ENCODE data around the gene SSTR3. TPM values are rescaled to one million over a fixed set of nuclear protein-coding genes. Genes with fewer than 3 reads are reported as not detected.

The SSTR3 gene
- total and polyA plus RNA-seq, 8 donors, result 0.32 to 8.7 (median 1.3) TPM

GRCh38 chr22:37231406-37232139 is 19.3 kb upstream of the SSTR3 start:
- H3K27me3 ChIP-seq, result no peaks in the 10 kb centered on the region
- FAIRE-seq (no peak), DNase-seq (no peak), ATAC-seq (no peak)
- 83 to 84% methylated on average over 21 of the region's 21 CpGs for WGBS, 2 donors
- intact Hi-C loops (cut with DNase I), result no loop called here
- no peak overlapping the region for H3K27ac ChIP-seq
- H3K36me3 ChIP-seq, result no peaks in the 10 kb centered on the region
- no peak overlapping the region for H3K4me3 ChIP-seq
- peaks cover 0 to 5% (median 3%) of the 10 kb centered on the region in 3 donors for H3K4me1 ChIP-seq
- TF ChIP-seq CTCF (IDR thresholded peaks at IDR 0.05), result no peak
- no peaks in the 10 kb centered on the region for H3K9me3 ChIP-seq

GRCh38 chr22:37230673-37231405 is 18.6 kb upstream of the SSTR3 start:
- Histone ChIP-seq H3K27me3 (no peaks in the 10 kb centered on the region), H3K4me3 (no peak overlapping the region), H3K4me1 (peaks cover 0 to 5% (median 3%) of the 10 kb centered on the region in 3 donors), H3K36me3 (no peaks in the 10 kb centered on the region), H3K27ac (no peak overlapping the region), H3K9me3 (no peaks in the 10 kb centered on the region)
- DNase-seq, result no peak
- no peak for TF ChIP-seq CTCF (IDR thresholded peaks at IDR 0.05)
- peak; percentile 42 to 76 (median 45) for ATAC-seq
- 35 to 52% methylated on average over 14 of the region's 14 CpGs for WGBS, 2 donors
- intact Hi-C loops (cut with DNase I), result no loop called here
- FAIRE-seq, result no peak

GRCh38 chr22:37229805-37230672 is 17.8 kb upstream of the SSTR3 start:
- ATAC-seq (peak in 3 of 4 donors; percentile 30 to 49 (median 36)), FAIRE-seq (no peak), DNase-seq (no peak)
- no peak overlapping the region for H3K4me3 ChIP-seq
- no peak overlapping the region for H3K27ac ChIP-seq
- H3K36me3 ChIP-seq, result no peaks in the 10 kb centered on the region
- TF ChIP-seq CTCF (IDR thresholded peaks at IDR 0.05), result no peak
- intact Hi-C loops (cut with DNase I), result no loop called here
- H3K4me1 ChIP-seq, result peaks cover 0 to 5% (median 3%) of the 10 kb centered on the region in 3 donors
- H3K9me3 ChIP-seq, result no peaks in the 10 kb centered on the region
- WGBS, 2 donors, result 84 to 94% methylated on average over 7 to 8 of the region's 8 CpGs
- H3K27me3 ChIP-seq, result no peaks in the 10 kb centered on the region

GRCh38 chr22:37229012-37229804 is 16.9 kb upstream of the SSTR3 start:
- DNase-seq, result peak in 1 of 6 donors; percentile 37
- Histone ChIP-seq H3K4me1 (peaks cover 0 to 5% (median 3%) of the 10 kb centered on the region in 3 donors), H3K36me3 (no peaks in the 10 kb centered on the region), H3K4me3 (no peak overlapping the region), H3K27ac (no peak overlapping the region), H3K9me3 (no peaks in the 10 kb centered on the region), H3K27me3 (no peaks in the 10 kb centered on the region)
- no peak for FAIRE-seq
- WGBS, 2 donors, result 75 to 78% methylated on average over 7 of the region's 7 CpGs
- intact Hi-C loops (cut with DNase I), result no loop called here
- peak; percentile 21 to 50 (median 42) for ATAC-seq
- TF ChIP-seq CTCF (IDR thresholded peaks at IDR 0.05), result no peak
